Spleen (tissue), 7 donors: Measurements from ENCODE around the gene FAM25C.
"Not testable (repeated sequence)": the region's sequence is repeated elsewhere in the genome, so short reads cannot be mapped to it uniquely, and the experiment has no call there.

Experiments used
- POLR2A ChIP-seq, 3 donors: fragments of 450-650 bp; IDR thresholded peaks; one replicate each; pipeline ENCODE4 v1.5.1; 2017; ENCODE audit warnings: antibody characterized with exemption in 3 of 3, mild to moderate bottlenecking in 1 of 3
- POLR2AphosphoS5 ChIP-seq, 3 donors: sonication (generic); formaldehyde crosslinking; IDR thresholded peaks; one replicate each; pipeline ENCODE4 v1.5.1; 2017; ENCODE audit warnings: antibody characterized with exemption in 3 of 3
- TF ChIP-seq, protein P1 (sequence below), 11 experiments: fragments of 200-600 bp in 7 of 11; fragments of 450-650 bp in 4 of 11; sonication (generic) in 4 of 11; IDR thresholded peaks in 8 of 11; conservative IDR thresholded peaks in 3 of 11; 1 replicate in 7 of 11; 2 replicates in 4 of 11; pipeline versions ENCODE4 v1.4.0 to v1.8.0; 2016 to 2021; ENCODE audit warnings: antibody characterized with exemption in 11 of 11, inconsistent platforms in 4 of 11, mild to moderate bottlenecking in 1 of 11
- donor health status: DM: no; HTN: no; CAD: no; lungs with moderate emphysema.
- donor health status: DM: no; HTN: no; CAD: no.
- donor health status: DM: no; HTN: no; CAD: no.

DNA sequence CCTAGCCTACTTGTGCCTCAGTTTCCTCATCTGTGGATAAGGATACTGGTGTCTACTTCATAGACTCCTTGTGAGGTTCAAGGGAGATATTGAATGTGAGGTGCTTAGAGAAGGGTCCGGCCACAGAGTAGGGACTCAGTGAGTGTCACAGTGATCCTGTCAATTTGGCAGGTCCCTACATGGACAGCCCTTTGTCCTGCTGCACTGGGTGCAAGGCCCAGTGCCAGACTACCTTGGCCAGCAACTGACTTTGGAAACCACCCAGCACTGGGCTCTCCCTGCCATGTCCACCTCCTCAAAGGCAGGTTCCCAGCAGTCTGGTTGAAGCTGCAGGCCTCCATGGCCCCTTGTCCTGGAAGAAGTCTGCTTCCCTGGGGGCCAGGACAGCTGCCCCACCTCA is 9.5 kb downstream of the FAM25C start:
- TF ChIP-seq, protein P1, sequence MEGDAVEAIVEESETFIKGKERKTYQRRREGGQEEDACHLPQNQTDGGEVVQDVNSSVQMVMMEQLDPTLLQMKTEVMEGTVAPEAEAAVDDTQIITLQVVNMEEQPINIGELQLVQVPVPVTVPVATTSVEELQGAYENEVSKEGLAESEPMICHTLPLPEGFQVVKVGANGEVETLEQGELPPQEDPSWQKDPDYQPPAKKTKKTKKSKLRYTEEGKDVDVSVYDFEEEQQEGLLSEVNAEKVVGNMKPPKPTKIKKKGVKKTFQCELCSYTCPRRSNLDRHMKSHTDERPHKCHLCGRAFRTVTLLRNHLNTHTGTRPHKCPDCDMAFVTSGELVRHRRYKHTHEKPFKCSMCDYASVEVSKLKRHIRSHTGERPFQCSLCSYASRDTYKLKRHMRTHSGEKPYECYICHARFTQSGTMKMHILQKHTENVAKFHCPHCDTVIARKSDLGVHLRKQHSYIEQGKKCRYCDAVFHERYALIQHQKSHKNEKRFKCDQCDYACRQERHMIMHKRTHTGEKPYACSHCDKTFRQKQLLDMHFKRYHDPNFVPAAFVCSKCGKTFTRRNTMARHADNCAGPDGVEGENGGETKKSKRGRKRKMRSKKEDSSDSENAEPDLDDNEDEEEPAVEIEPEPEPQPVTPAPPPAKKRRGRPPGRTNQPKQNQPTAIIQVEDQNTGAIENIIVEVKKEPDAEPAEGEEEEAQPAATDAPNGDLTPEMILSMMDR (IDR thresholded peaks at IDR 0.05 in 8 of 11, conservative IDR thresholded peaks at IDR 0.05 in 3 of 11): not testable (repeated sequence)
- TF ChIP-seq POLR2A, POLR2AphosphoS5 (IDR thresholded peaks at IDR 0.05): not testable (repeated sequence)
